ENCODE measurements around the gene PRKRA. TPM values are rescaled to one million over a fixed set of nuclear protein-coding genes. Genes with fewer than 3 reads are reported as not detected.

PRKRA gene
- total and polyA plus RNA-seq, 2 experiments from 2014 or later: 44.0 to 67.1 TPM

DNA sequence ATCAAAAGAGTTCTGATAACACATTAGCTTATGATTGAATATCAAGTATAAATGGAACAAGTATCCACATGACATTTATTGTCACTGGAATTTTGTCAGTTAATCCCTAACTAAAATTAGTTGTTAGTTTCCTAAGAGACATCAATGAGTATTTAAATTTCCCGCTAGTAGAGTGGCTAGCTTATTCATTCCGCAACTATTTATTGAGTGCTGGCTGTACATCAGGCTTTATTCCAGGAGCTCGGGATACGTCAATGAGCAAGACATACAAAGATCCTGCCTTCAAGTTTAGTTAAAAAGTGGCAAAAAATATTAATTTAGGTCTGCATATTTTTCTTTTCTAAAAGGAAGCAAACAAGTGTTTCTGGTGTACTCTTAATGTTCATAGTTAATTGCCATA, 59.3 kb downstream of the PRKRA start (continued):
- TF ChIP-seq REST (IDR thresholded peaks at IDR 0.05; ENCODE audit: unreplicated experiment): no peak
- TF ChIP-seq, protein P1, sequence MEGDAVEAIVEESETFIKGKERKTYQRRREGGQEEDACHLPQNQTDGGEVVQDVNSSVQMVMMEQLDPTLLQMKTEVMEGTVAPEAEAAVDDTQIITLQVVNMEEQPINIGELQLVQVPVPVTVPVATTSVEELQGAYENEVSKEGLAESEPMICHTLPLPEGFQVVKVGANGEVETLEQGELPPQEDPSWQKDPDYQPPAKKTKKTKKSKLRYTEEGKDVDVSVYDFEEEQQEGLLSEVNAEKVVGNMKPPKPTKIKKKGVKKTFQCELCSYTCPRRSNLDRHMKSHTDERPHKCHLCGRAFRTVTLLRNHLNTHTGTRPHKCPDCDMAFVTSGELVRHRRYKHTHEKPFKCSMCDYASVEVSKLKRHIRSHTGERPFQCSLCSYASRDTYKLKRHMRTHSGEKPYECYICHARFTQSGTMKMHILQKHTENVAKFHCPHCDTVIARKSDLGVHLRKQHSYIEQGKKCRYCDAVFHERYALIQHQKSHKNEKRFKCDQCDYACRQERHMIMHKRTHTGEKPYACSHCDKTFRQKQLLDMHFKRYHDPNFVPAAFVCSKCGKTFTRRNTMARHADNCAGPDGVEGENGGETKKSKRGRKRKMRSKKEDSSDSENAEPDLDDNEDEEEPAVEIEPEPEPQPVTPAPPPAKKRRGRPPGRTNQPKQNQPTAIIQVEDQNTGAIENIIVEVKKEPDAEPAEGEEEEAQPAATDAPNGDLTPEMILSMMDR (conservative IDR thresholded peaks at IDR 0.05; ENCODE audit: low read depth in 2 of 2): no peak
- TF ChIP-seq ZNF331 (CRISPR knock-in tag; IDR thresholded peaks at IDR 0.05; ENCODE audit: low read depth): no peak
- no peak for TF ChIP-seq ZNF114 (CRISPR knock-in tag; IDR thresholded peaks at IDR 0.05)
- no peak for TF ChIP-seq STAT1 (IDR thresholded peaks at IDR 0.05; ENCODE audit: unreplicated experiment)

DNA sequence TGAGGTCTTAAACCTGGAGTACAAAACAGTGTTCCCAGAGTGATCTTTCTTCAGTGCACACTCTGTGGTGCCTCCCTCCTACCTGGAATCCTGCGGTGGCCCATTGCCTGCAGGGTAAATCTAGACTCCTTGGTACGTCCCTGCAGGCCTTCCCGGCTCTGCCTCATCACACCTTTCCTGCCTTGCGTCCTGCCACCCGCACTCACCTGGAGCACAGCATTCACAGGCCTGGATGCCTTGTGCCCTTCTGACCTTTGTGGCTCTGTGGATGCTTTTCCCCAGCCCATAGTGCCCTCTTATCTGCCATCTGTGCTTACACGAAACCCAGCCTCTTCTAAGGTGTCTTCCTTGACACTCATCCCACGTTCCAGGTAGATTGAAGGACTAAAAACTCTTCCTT, 62.7 kb downstream of the PRKRA start:
- Mint-ChIP-seq H3K36me3 (ENCODE audit: low read depth) (no peaks in the 10 kb centered on the region), H3K4me1 (peaks cover 13% of the 10 kb centered on the region; the same call in 2 of the 3 replicates), H3K27me3 (ENCODE audit: insufficient read depth, low read depth, poor library complexity) (no peaks in the 10 kb centered on the region), H3K4me3 (no peak overlapping the region), H3K27ac (no peak overlapping the region), H3K9me3 (no peaks in the 10 kb centered on the region)
- DNase-seq (ENCODE audit: low spot score) (no peak), ATAC-seq (no peak)
- Histone ChIP-seq H3F3A (replicated peaks; ENCODE audit: low read depth) (no peaks in the 10 kb centered on the region), H3K27me3 (ENCODE audit: insufficient read depth) (no peaks in the 10 kb centered on the region), H3K4me3 (no peak overlapping the region), H3K4me1 (ENCODE audit: insufficient read depth) (peaks cover 10% of the 10 kb centered on the region; the same call in 1 of the 2 replicates), H4K20me1 (replicated peaks; ENCODE audit: insufficient read depth) (no peaks in the 10 kb centered on the region), H3K79me2 (replicated peaks; ENCODE audit: insufficient read depth) (no peaks in the 10 kb centered on the region), H2AFZ (no peak overlapping the region), H3K36me3 (ENCODE audit: insufficient read depth) (no peaks in the 10 kb centered on the region), H3K9me2 (ENCODE audit: insufficient read depth) (no peaks in the 10 kb centered on the region), H3K27ac (ENCODE audit: low read depth) (no peak overlapping the region), H3K4me2 (no peak overlapping the region)
- TF ChIP-seq, protein P2, sequence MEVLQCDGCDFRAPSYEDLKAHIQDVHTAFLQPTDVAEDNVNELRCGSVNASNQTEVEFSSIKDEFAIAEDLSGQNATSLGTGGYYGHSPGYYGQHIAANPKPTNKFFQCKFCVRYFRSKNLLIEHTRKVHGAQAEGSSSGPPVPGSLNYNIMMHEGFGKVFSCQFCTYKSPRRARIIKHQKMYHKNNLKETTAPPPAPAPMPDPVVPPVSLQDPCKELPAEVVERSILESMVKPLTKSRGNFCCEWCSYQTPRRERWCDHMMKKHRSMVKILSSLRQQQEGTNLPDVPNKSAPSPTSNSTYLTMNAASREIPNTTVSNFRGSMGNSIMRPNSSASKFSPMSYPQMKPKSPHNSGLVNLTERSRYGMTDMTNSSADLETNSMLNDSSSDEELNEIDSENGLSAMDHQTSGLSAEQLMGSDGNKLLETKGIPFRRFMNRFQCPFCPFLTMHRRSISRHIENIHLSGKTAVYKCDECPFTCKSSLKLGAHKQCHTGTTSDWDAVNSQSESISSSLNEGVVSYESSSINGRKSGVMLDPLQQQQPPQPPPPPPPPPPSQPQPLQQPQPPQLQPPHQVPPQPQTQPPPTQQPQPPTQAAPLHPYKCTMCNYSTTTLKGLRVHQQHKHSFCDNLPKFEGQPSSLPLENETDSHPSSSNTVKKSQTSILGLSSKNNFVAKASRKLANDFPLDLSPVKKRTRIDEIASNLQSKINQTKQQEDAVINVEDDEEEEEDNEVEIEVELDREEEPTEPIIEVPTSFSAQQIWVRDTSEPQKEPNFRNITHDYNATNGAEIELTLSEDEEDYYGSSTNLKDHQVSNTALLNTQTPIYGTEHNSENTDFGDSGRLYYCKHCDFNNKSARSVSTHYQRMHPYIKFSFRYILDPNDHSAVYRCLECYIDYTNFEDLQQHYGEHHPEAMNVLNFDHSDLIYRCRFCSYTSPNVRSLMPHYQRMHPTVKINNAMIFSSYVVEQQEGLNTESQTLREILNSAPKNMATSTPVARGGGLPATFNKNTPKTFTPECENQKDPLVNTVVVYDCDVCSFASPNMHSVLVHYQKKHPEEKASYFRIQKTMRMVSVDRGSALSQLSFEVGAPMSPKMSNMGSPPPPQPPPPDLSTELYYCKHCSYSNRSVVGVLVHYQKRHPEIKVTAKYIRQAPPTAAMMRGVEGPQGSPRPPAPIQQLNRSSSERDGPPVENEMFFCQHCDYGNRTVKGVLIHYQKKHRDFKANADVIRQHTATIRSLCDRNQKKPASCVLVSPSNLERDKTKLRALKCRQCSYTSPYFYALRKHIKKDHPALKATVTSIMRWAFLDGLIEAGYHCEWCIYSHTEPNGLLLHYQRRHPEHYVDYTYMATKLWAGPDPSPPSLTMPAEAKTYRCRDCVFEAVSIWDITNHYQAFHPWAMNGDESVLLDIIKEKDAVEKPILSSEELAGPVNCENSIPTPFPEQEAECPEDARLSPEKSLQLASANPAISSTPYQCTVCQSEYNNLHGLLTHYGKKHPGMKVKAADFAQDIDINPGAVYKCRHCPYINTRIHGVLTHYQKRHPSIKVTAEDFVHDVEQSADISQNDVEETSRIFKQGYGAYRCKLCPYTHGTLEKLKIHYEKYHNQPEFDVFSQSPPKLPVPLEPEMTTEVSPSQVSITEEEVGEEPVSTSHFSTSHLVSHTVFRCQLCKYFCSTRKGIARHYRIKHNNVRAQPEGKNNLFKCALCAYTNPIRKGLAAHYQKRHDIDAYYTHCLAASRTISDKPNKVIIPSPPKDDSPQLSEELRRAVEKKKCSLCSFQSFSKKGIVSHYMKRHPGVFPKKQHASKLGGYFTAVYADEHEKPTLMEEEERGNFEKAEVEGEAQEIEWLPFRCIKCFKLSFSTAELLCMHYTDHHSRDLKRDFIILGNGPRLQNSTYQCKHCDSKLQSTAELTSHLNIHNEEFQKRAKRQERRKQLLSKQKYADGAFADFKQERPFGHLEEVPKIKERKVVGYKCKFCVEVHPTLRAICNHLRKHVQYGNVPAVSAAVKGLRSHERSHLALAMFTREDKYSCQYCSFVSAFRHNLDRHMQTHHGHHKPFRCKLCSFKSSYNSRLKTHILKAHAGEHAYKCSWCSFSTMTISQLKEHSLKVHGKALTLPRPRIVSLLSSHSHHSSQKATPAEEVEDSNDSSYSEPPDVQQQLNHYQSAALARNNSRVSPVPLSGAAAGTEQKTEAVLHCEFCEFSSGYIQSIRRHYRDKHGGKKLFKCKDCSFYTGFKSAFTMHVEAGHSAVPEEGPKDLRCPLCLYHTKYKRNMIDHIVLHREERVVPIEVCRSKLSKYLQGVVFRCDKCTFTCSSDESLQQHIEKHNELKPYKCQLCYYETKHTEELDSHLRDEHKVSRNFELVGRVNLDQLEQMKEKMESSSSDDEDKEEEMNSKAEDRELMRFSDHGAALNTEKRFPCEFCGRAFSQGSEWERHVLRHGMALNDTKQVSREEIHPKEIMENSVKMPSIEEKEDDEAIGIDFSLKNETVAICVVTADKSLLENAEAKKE (CRISPR knock-in tag; IDR thresholded peaks at IDR 0.05): no peak
- TF ChIP-seq, protein P1 (conservative IDR thresholded peaks at IDR 0.05; ENCODE audit: low read depth in 2 of 2): no peak
- TF ChIP-seq REST (IDR thresholded peaks at IDR 0.05; ENCODE audit: unreplicated experiment) (no peak), POLR2AphosphoS5 (IDR thresholded peaks at IDR 0.05; ENCODE audit: low read depth) (no peak)

All from GM23338 (cell line).